NCI-H774 (cell line): ENCODE data around the gene DNAL1.
"Not testable (repeated sequence)": the region's sequence is repeated elsewhere in the genome, so short reads cannot be mapped to it uniquely, and the experiment has no call there.

Experiments
- DNase-seq: peaks from one replicate; lab custom pipeline; 2025; lab: John Stamatoyannopoulos, UW

Gene DNAL1

GRCh38 chr14:73708076-73708475, 63.3 kb downstream of the DNAL1 start:
- not testable (repeated sequence) for DNase-seq

- DNase-seq = no peak
Observed at GRCh38 chr14:73709904-73710469, 65.2 kb downstream of the DNAL1 start.

DNA sequence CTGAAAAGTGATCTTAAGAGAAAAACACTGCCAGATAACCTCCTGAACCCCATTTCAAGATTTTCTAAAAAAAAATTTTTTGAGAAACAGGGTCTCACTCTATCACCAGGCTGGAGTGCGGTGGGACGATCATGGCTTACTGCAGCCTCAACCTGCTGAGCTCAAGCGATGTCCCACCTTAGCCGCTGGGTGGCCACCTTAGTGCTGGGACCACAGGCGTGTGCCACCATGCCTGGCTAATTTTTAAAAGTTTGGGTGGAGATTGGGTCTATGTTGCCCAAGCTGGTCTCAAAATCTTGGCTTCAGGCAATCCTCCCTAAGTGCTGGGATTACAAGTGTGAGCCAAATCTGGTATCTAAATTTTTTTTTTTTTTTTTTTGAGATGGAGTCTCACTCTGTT, 66.0 kb downstream of the DNAL1 start:
- DNase-seq = no peak

DNA sequence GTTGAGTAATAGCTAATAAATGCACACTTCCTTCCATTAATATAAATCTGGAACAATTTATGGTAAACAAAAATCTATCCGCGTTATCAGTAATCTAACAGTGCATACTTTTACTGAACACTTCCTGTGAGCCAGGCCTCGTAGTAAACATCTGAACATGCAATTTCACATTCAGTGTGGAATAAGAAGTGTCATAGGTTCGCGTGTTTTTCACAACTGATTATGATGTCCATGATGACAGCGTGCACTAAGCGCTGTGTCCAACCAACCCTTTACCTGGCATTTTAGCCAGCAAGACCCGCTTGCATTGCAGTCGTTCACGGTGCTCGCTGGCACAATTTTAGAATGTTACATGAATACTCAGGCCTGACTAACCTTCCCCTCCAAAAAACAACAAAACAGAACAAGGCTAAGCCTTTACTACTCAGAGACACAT, 67.3 kb downstream of the DNAL1 start:
- DNase-seq = no peak

DNA sequence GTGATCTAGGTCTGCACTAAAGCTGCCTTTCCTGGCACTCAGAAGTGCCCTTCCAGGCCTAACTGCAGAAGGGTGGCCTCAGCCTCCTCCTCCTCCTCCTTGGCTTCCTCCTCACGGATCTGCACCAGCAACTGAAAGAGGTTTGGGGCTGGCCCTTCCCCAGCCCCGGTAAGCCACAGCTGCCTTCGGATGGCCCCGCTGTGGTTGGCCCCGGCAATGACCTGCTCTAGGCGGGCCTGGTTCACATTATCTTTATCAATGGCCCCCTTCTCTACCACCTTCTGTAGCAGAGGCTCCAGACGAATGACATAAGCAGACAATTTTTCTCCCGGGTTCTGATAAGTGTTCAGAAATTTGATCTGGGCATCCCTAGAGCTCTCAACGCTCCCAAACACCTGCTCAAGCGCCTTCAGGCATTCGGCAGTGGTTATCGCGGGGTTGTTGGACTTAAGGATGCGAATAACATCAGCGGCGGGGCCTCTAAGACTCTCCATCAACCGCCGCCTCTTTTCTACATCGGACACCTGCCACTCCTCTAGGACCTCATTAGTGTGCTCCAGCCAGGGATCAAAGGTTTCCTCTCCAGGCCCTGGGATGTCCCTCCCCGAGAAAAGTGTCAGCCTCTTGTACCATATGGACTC, 67.9 kb downstream of the DNAL1 start:
- no peak for DNase-seq

GRCh38 chr14:73713206-73713802, 68.5 kb downstream of the DNAL1 start:
- no peak for DNase-seq

DNA sequence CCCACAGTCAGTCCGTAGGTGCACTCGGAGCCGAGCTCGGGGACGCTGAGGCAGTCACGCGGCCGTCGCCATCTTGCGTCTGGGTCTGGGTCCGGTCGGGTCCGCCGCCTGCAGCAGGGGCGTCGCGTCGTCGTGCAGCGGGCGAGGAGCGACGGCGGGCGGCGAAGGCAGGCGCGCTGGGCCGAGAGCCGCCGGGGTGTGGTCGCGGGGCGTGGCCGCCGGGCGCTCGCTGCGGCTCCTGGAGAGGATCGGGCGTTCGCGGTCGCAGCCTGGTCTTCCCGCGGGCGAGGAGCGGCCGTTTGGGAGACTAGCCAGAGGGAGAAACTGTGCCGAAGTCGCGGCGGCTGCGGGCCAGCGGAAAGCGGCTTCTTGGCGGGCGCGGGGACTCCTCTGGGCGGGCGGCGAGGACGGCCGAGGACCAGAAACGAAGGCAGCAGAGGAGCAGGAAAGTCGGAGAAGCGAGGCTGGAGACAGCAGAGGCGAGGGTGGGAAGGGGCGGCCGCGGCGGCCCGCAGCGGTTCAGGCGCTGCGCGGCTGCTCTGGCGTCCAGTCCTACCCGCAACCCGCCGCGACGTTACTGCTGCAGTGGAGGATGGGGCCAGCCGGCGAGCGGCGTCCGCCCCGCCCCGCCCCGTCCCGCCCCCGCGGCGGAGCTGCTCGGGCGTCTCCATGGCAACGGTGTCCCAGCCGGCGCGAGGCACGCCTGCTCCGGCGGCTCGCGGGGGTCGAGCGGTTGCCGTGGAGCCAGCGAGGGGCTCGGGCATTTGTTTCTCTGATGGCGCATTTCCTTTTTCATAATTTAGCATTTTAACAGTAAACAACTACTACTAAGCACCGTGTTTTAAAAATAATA, 69.2 kb downstream of the DNAL1 start, which contains the start of gene PNMA1:
Gene PNMA1 (minus strand): TSS at position 582 of the 853 bp plus-strand sequence. CDS start 745 bp downstream, outside the sequence.
- DNase-seq = peak; percentile 71

DNA sequence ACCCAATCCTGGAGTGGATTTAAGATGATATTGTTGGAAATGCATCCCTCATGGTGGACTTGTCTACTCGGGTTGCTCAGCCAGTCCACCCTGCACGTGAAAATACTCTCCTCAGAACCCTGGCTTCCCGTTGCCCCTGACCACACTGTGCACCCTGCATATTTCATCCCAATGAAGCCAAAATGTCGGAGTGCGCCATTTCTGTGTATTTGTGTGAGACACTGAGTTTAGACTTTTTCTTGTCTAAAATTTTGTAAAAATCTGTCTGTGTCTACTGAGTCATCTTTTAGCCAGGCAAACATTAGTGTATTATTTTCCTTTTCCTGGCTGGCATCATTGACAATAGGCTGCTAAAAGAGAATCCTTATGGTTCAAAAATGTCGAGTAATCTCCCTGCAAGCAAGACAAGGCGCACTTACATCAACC, 69.9 kb downstream of the DNAL1 start:
- no peak for DNase-seq

GRCh38 chr14:73715707-73716106, 70.9 kb downstream of the DNAL1 start:
- no peak for DNase-seq

- DNase-seq = no peak
Observed at GRCh38 chr14:73717266-73717665, 72.5 kb downstream of the DNAL1 start.

- no peak for DNase-seq
Observed at GRCh38 chr14:73717711-73718417, 73.1 kb downstream of the DNAL1 start.

DNA sequence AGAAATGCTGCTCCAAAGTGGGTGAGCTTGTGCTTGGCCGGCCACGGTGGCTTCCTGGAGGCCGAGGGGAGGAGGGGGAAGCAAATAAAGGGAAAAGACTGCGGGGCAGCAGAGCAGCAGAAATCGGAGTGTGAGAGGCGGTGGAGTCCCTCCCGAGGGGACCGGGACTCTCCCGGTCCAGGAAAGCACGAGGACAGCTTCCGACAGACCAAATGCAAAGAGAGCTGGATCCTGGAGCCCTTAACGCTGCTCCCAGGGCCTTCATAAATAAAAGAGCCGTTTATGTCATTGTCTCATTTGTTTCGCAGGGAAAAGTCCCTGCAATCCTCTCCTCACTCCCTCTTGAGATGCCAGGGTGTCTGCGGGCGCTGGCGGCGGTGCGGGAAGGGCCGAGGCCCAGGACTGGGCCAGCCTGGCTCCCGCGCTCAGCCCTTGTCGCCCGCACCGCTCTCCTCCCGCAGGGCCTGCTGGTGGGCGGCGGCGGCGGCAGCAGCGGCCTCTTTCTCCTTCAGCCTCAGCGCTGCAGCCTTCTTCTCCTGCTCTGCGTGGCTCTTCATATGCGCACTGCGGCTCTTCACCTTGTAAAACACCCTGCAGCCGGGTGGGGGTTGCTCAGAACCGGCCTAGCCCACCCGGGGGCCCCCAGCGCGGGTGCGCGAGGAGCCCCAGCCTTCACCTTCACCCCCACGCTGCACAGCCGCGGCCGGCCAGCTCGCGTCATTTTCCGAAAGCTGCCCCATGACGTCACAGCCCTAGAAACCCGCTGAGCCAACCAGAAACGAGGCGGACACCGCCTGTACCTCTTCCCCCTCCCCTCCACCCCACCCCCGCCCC, 73.8 kb downstream of the DNAL1 start:
- no peak for DNase-seq

DNA sequence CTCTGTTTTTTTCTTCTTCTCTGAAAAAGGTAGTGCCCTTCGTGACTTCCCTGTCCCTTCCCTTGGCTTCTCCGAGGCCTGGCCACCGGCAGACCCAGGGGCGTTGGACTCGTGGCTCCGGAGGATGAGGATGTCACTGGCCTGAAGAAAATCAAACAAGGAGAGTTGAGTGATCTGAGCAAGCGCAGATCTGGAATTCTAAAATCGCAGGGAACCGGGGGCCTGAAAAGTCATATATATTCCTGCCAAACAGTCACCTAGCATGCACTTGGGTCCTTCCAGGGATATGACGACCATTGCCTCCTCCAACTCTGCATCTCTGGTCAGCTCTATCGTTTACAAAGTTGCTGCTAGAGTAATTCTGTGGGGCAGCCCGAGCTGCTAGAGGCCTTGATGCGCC, 74.6 kb downstream of the DNAL1 start:
- DNase-seq = no peak

DNA sequence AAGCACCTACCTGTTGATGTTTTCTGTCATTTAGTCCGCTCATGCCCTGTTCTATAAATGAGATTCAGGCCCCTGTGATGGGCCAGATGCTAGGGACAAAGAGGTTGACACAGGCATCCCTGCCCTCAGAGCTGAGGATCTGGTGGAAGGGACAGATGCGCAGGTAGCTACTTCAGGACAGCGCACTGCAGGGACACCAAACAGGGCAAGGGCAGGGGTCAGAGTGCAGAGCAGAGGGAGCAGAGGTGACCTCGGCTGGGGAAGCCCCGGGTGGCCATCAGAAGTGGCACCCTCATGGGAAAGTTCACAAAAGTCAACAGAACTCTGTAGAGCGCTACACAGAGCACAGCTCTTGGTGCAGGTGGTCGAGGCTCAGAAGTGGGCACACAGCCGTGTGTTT, 75.0 kb downstream of the DNAL1 start:
- no peak for DNase-seq

- no peak for DNase-seq
Observed at GRCh38 chr14:73720636-73721035, 75.8 kb downstream of the DNAL1 start.

- DNase-seq = no peak
Observed at GRCh38 chr14:73721101-73721821, 76.5 kb downstream of the DNAL1 start.

DNA sequence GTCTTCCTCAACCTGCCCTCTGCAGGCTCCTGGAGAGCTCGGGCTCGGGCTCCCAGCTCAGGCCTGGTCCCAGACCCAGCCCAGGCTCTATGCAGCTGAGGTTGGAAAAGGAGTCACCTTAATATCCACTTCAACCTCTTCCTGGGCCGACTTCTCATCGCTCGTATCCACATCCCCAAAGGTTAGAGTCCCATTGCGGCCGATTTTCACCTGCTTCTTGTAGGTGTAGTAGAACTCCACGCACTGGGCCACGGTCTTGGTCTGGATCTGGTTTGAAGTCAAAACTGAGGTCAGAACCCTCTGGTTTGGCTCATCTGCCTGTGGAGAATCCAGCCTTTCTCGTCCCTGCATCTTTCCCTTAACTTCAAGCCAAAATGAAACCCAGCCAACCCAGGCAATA, 77.8 kb downstream of the DNAL1 start:
- no peak for DNase-seq

DNA sequence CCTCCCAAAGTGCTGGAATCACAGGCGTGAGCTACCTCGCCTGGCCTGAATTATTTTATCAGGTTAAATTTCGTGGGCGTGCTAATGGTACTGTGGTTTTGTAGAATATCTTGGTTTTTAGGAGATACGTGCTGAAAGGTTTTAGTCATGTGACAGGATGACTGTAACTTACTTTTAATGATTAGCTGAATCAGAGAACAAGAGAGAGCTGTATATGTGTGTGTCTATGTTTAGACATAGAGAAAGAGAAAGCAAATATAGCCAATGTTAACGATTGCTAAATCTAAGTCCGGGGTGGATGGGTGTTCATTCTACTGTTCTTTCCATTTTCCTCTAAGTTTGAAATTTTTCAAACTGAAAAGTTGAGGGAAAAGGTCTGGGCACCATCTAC, 78.6 kb downstream of the DNAL1 start:
- no peak for DNase-seq

GRCh38 chr14:73723797-73724661, 79.2 kb downstream of the DNAL1 start:
- DNase-seq = no peak
